Endothelial cell of umbilical vein (primary cell): ENCODE data around the gene PAX8.

Experiments
- EZH2 ChIP-seq: IDR thresholded peaks from 2 replicates; pipeline ENCODE4 v1.6.1; 2012; ENCODE audit warnings: borderline replicate concordance, low read depth, mild to moderate bottlenecking, moderate library complexity, low read length, inconsistent platforms; ENCODE audit not compliant: severe bottlenecking
- FOS ChIP-seq: IDR thresholded peaks from 2 replicates; pipeline ENCODE4 v1.6.1; 2011; ENCODE audit warnings: mild to moderate bottlenecking, low read length, moderate library complexity, borderline replicate concordance; ENCODE audit not compliant: insufficient read depth
- GATA2 ChIP-seq: IDR thresholded peaks from 2 replicates; pipeline ENCODE4 v1.7.0; 2011; ENCODE audit warnings: low read depth, mild to moderate bottlenecking, moderate library complexity, mixed read lengths, low read length; ENCODE audit not compliant: insufficient read length, insufficient read depth
- JUN ChIP-seq: IDR thresholded peaks from 2 replicates; pipeline ENCODE4 v1.6.1; 2011; ENCODE audit warnings: borderline replicate concordance, low read depth; ENCODE audit not compliant: insufficient read length, insufficient read depth
- MYC ChIP-seq: IDR thresholded peaks from one replicate; pipeline ENCODE4 v1.6.1; 2011; ENCODE audit warnings: mild to moderate bottlenecking, low read depth, low read length
- POLR2A ChIP-seq: IDR thresholded peaks from 2 replicates; pipeline ENCODE4 v1.6.1; 2012; ENCODE audit warnings: low read depth, mild to moderate bottlenecking, control low read depth, low read length
- POLR2AphosphoS5 ChIP-seq: IDR thresholded peaks from 2 replicates; pipeline ENCODE4 v1.6.1; 2012; ENCODE audit warnings: low read depth, mild to moderate bottlenecking, control low read depth, low read length, moderate library complexity; ENCODE audit not compliant: insufficient read depth
- TF ChIP-seq, protein P1 (sequence below), 2 donors: IDR thresholded peaks; 1 replicate in 1 of 2; 2 replicates in 1 of 2; pipeline ENCODE4 v1.5.1; 2011; ENCODE audit warnings: low read length in 2 of 2, mild to moderate bottlenecking in 2 of 2, moderate library complexity in 2 of 2, control low read depth in 1 of 2, inconsistent platforms in 1 of 2, low read depth in 1 of 2; ENCODE audit not compliant: insufficient read depth in 1 of 2; ENCODE audit errors: extremely low read depth in 1 of 2
- TF ChIP-seq, protein P2 (sequence below): IDR thresholded peaks from 2 replicates; pipeline ENCODE4 v1.6.1; 2011; ENCODE audit not compliant: insufficient read depth, insufficient read length

DNA sequence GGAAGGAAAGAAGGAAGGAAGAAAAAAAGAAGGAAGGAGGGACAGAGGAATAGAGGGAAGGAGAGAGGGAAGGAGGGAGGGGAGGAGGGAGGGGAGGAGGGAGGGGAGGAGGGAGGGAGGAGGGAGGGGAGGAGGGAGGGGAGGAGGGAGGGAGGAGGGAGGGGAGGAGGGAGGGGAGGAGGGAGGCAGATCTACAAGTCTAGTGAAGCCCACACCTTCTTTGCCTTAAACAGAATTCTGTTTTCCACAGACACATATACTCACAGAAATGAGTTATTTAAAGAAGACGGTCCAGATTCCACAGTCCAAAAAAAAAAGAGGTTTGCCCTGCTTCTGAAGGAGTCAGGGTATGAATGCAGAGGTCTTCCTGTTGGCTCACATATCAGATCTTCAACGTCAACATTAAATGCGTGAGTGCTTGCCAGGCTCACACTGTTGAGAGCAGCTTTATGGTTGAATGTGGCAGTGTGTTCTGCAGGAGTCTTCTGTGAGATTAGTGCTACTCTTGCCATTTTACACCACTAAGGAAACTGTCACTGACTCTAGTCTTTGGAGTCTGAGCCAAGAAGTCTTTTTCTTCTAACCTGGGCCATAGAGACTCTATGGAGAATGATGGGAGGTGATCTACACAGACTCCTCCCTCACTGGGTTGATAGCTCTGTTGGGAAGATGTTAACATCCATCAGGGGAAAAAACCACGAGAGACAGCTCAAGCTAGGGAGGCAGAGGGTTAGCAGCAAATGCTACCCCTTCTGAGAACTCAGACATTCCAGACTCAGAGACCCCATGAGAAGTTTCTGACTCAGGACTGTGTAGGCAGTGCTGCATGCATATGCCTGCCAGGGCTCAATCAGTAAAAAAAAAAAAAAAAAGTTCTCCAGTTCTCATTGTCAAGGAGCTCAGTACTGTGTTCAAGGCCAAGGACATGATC, 23.3 kb downstream of the PAX8 start:
- TF ChIP-seq, protein P1, sequence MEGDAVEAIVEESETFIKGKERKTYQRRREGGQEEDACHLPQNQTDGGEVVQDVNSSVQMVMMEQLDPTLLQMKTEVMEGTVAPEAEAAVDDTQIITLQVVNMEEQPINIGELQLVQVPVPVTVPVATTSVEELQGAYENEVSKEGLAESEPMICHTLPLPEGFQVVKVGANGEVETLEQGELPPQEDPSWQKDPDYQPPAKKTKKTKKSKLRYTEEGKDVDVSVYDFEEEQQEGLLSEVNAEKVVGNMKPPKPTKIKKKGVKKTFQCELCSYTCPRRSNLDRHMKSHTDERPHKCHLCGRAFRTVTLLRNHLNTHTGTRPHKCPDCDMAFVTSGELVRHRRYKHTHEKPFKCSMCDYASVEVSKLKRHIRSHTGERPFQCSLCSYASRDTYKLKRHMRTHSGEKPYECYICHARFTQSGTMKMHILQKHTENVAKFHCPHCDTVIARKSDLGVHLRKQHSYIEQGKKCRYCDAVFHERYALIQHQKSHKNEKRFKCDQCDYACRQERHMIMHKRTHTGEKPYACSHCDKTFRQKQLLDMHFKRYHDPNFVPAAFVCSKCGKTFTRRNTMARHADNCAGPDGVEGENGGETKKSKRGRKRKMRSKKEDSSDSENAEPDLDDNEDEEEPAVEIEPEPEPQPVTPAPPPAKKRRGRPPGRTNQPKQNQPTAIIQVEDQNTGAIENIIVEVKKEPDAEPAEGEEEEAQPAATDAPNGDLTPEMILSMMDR (IDR thresholded peaks at IDR 0.05; ENCODE audit: extremely low read depth in 1 of 2, insufficient read depth in 1 of 2, low read depth in 1 of 2, low read length in 2 of 2), result no peak
- TF ChIP-seq POLR2AphosphoS5 (no peak), MYC (no peak), POLR2A (no peak), JUN (no peak), EZH2 (no peak), GATA2 (no peak), FOS (no peak)
- TF ChIP-seq, protein P2, sequence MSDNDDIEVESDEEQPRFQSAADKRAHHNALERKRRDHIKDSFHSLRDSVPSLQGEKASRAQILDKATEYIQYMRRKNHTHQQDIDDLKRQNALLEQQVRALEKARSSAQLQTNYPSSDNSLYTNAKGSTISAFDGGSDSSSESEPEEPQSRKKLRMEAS, result no peak
